HepG2 (cell line): ENCODE measurements around the gene TUBGCP6. TPM values are rescaled to one million over a fixed set of nuclear protein-coding genes. Genes with fewer than 3 reads are reported as not detected.
A peak's percentile ranks its signal among the peaks of the same experiment; 100 is the strongest.

Experiments used
- CREB1 ChIP-seq, 2 experiments: fragments of 450-650 bp in 1 of 2; IDR thresholded peaks; 2 replicates each; pipeline ENCODE4 v1.6.1; 2016 to 2017; ENCODE audit warnings: control low read depth in 1 of 2, mild to moderate bottlenecking in 1 of 2, missing compliant biosample characterization in 1 of 2, missing genetic modification characterization in 1 of 2
- CSRNP2 ChIP-seq: sonication (generic); formaldehyde crosslinking; conservative IDR thresholded peaks from 2 replicates; pipeline ENCODE4 v1.8.0; 2022; ENCODE audit warnings: low read depth, missing genetic modification reagents
- DDIT3 ChIP-seq: sonication (generic); formaldehyde crosslinking; IDR thresholded peaks from 2 replicates; pipeline ENCODE4 v1.4.0; 2020; ENCODE audit warnings: mild to moderate bottlenecking, missing genetic modification reagents
- FOXJ3 ChIP-seq: sonication (generic); formaldehyde crosslinking; IDR thresholded peaks from 2 replicates; pipeline ENCODE4 v1.4.0; 2020; ENCODE audit warnings: missing genetic modification reagents, mild to moderate bottlenecking, borderline replicate concordance
- HNF1A ChIP-seq, 2 experiments: sonication (generic) in 1 of 2; formaldehyde crosslinking in 1 of 2; IDR thresholded peaks; 2 replicates each; pipeline versions ENCODE4 v1.4.0 to v1.6.1; 2016 to 2020; ENCODE audit warnings: borderline replicate concordance in 1 of 2, low read depth in 1 of 2, mild to moderate bottlenecking in 1 of 2, missing genetic modification reagents in 1 of 2
- KLF15 ChIP-seq: sonication (generic); formaldehyde crosslinking; IDR thresholded peaks from 2 replicates; pipeline ENCODE4 v1.8.1; 2023; ENCODE audit warnings: borderline replicate concordance, mild to moderate bottlenecking, inconsistent platforms, missing genetic modification reagents, mixed read lengths
- REST ChIP-seq, 2 experiments: IDR thresholded peaks; 2 replicates each; pipeline ENCODE4 v1.6.1; 2011 to 2012; ENCODE audit warnings: low read length in 2 of 2, borderline replicate concordance in 1 of 2, low read depth in 1 of 2, mild to moderate bottlenecking in 1 of 2, moderate library complexity in 1 of 2
- ZNF18 ChIP-seq: sonication (generic); formaldehyde crosslinking; IDR thresholded peaks from 2 replicates; pipeline ENCODE4 v1.8.0; 2022; ENCODE audit warnings: mild to moderate bottlenecking, missing genetic modification reagents; ENCODE audit not compliant: insufficient replicate concordance
- ZNF253 ChIP-seq: sonication (generic); formaldehyde crosslinking; IDR thresholded peaks from 2 replicates; pipeline ENCODE4 v1.8.0; 2022; ENCODE audit warnings: mild to moderate bottlenecking, missing genetic modification reagents, borderline replicate concordance
- ZNF350 ChIP-seq: sonication (generic); formaldehyde crosslinking; IDR thresholded peaks from 2 replicates; pipeline ENCODE4 v1.4.0; 2020; ENCODE audit warnings: mild to moderate bottlenecking, low read depth, missing genetic modification reagents, borderline replicate concordance
- ZSCAN9 ChIP-seq: IDR thresholded peaks from 2 replicates; pipeline ENCODE4 v1.6.1; 2016; ENCODE audit warnings: borderline replicate concordance
- polyA plus RNA-seq, 8 experiments: library from polyadenylated mRNA; depleted of rRNA in 3 of 8; stranded (reverse) in 7 of 8; unstranded in 1 of 8; fragments of >200 nt; fragmentation: Illumina TruSeq in 4 of 8; extraction: Trizol in 4 of 8; gene quantifications; 2 replicates each; pipeline versions ENCODE4 v1.2.1 to v1.2.3, GENCODE V29; 2011 to 2016; ENCODE audit warnings: low read depth in 4 of 8, missing spikeins in 1 of 8, mixed read lengths in 1 of 8; ENCODE audit not compliant: insufficient read depth in 1 of 8
- total RNA-seq, 5 experiments: library from RNA; depleted of rRNA; stranded (reverse); fragments of >200 nt; fragmentation: Illumina TruSeq; extraction: Trizol; gene quantifications; 2 replicates each; pipeline ENCODE4 v1.2.3, GENCODE V29; 2016; ENCODE audit warnings: low read depth in 1 of 5

TUBGCP6 gene
- total and polyA plus RNA-seq, 2 of the 13 experiments (the other 11 are each of a cell fraction or from before 2014, with no cell fraction given), result 14.6 to 15.7 TPM

GRCh38 chr22:50293441-50294318 lies 48.9 kb upstream of the TUBGCP6 start (continued):
- TF ChIP-seq HNF1A (IDR thresholded peaks at IDR 0.05; ENCODE audit: low read depth) (no peak), HNF1A (CRISPR knock-in tag; IDR thresholded peaks at IDR 0.05; ENCODE audit: borderline replicate concordance) (no peak), ZNF18 (peak; percentile 42), ZNF253 (no peak), CREB1 (IDR thresholded peaks at IDR 0.05) (no peak), CREB1 (CRISPR knock-in tag; IDR thresholded peaks at IDR 0.05) (no peak), CSRNP2 (CRISPR knock-in tag) (no peak), REST (IDR thresholded peaks at IDR 0.05; ENCODE audit: borderline replicate concordance in 1 of 2, low read depth in 1 of 2, low read length in 2 of 2) (peak in 1 of 2 experiments; percentile 30; a peak in 1 of 4 replicates), DDIT3 (no peak), FOXJ3 (peak; percentile 89; the same call in 1 of the 2 replicates), ZSCAN9 (CRISPR knock-in tag) (no peak), ZNF350 (CRISPR knock-in tag) (peak; percentile 59; the same call in 1 of the 2 replicates), KLF15 (no peak)
